ENCODE results near the gene MYB.

Gene MYB

DNA sequence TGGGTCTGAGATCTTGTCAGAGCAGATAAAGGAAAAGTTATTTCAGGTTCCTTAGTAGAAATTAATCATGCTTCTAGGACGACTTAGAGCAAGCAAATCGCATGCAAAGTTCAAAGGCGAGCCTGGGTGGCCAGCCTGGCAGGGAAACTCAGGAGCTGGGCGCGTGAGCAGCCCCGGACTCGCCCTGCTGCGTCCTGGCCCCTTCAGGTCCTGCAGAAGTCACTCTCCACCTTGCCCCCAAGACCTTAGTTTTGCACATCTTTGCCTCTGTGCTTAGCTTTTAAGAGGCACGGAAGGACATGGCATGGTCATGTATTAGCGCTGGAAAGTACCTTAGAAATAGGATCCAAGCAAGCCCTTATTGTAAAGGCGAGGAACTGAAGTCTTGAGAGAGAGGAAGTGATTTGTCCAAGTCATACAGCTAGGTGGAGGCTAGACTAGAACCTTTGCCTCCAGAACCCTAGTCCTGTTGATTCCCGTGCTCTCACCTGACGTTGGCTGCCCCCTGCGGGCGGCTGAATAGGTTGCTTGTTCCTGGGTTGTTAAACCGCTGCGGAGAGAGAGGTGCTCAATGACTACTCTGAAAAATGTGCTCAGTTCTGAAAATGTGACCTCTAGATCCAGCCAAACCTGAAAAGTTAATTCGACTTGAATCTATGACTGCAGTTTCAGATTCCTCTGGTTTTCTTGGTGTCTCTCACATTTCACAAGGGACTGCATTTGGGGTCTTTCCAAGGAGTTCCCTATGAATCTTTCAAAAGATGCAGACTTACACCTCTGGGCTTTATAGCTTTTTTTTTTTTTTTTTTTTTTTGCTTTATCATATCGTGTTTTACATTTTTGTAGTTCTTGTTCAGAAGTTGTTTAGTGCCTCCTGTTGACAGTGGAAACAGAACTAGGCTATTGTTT lies 2.7 kb downstream of the MYB start:
- peaks cover 5% of the 10 kb centered on the region for H3K4me1 ChIP-seq (ENCODE audit: control insufficient read depth, insufficient read depth, low read length)
- peaks cover 2% of the 10 kb centered on the region for H3K27me3 ChIP-seq (ENCODE audit: control insufficient read depth, insufficient read depth, low read length)
- H3K9ac ChIP-seq (ENCODE audit: low read length) = no peak overlapping the region
- no peak overlapping the region for H3K27ac ChIP-seq (ENCODE audit: low read depth, low read length)
- H3K4me3 ChIP-seq (ENCODE audit: low read length) = peak overlapping the region; percentile 56
- H3K36me3 ChIP-seq (ENCODE audit: control insufficient read depth, insufficient read depth, low read length) = no peaks in the 10 kb centered on the region

DNA sequence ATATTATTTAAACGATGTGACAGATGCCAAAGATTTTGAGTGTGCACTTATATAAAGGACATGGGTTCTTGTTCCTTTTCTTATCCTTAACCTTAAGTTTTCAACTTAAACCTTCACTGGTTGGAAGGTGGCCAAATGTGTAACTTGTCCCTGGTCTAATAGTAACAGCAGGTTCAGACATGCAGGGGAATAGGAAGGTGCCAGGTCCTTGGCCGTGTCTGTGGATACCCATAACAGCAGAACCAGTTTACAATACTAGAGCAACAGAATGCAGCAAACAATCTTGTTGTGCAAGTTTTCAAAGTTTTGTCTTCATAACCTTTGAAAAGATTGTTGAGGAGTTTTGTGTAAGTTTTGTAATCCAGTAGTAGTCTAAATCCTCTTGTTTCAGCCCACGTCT lies 4.4 kb downstream of the MYB start:
- Histone ChIP-seq H3K27ac (ENCODE audit: low read depth, low read length) (no peak overlapping the region), H3K9ac (ENCODE audit: low read length) (no peak overlapping the region), H3K27me3 (ENCODE audit: control insufficient read depth, insufficient read depth, low read length) (peaks cover 2% of the 10 kb centered on the region), H3K4me1 (ENCODE audit: control insufficient read depth, insufficient read depth, low read length) (peaks cover 5% of the 10 kb centered on the region), H3K4me3 (ENCODE audit: low read length) (no peak overlapping the region), H3K36me3 (ENCODE audit: control insufficient read depth, insufficient read depth, low read length) (no peaks in the 10 kb centered on the region)

- Histone ChIP-seq H3K4me1 (ENCODE audit: control insufficient read depth, insufficient read depth, low read length) (peaks cover 5% of the 10 kb centered on the region), H3K4me3 (ENCODE audit: low read length) (no peak overlapping the region), H3K36me3 (ENCODE audit: control insufficient read depth, insufficient read depth, low read length) (no peaks in the 10 kb centered on the region), H3K27ac (ENCODE audit: low read depth, low read length) (no peak overlapping the region), H3K27me3 (ENCODE audit: control insufficient read depth, insufficient read depth, low read length) (peaks cover 2% of the 10 kb centered on the region), H3K9ac (ENCODE audit: low read length) (no peak overlapping the region)
Measured at GRCh38 chr6:135186255-135186654, 5.1 kb downstream of the MYB start.

- Histone ChIP-seq H3K9ac (ENCODE audit: low read length) (no peak overlapping the region), H3K4me3 (ENCODE audit: low read length) (no peak overlapping the region), H3K4me1 (ENCODE audit: control insufficient read depth, insufficient read depth, low read length) (no peaks in the 10 kb centered on the region), H3K36me3 (ENCODE audit: control insufficient read depth, insufficient read depth, low read length) (no peaks in the 10 kb centered on the region), H3K27ac (ENCODE audit: low read depth, low read length) (no peak overlapping the region), H3K27me3 (ENCODE audit: control insufficient read depth, insufficient read depth, low read length) (peaks cover 2% of the 10 kb centered on the region)
Measured at GRCh38 chr6:135187372-135187771, 6.3 kb downstream of the MYB start.

GRCh38 chr6:135188718-135189117 lies 7.6 kb downstream of the MYB start:
- peaks cover 2% of the 10 kb centered on the region for H3K27me3 ChIP-seq (ENCODE audit: control insufficient read depth, insufficient read depth, low read length)
- no peaks in the 10 kb centered on the region for H3K36me3 ChIP-seq (ENCODE audit: control insufficient read depth, insufficient read depth, low read length)
- H3K9ac ChIP-seq (ENCODE audit: low read length) = no peak overlapping the region
- H3K27ac ChIP-seq (ENCODE audit: low read depth, low read length) = no peak overlapping the region
- H3K4me3 ChIP-seq (ENCODE audit: low read length) = no peak overlapping the region
- H3K4me1 ChIP-seq (ENCODE audit: control insufficient read depth, insufficient read depth, low read length) = no peaks in the 10 kb centered on the region

- Histone ChIP-seq H3K4me3 (ENCODE audit: low read length) (no peak overlapping the region), H3K4me1 (ENCODE audit: control insufficient read depth, insufficient read depth, low read length) (no peaks in the 10 kb centered on the region), H3K27me3 (ENCODE audit: control insufficient read depth, insufficient read depth, low read length) (peaks cover 2% of the 10 kb centered on the region), H3K9ac (ENCODE audit: low read length) (no peak overlapping the region), H3K36me3 (ENCODE audit: control insufficient read depth, insufficient read depth, low read length) (no peaks in the 10 kb centered on the region), H3K27ac (ENCODE audit: low read depth, low read length) (no peak overlapping the region)
Measured at GRCh38 chr6:135189344-135189743, 8.2 kb downstream of the MYB start.

DNA sequence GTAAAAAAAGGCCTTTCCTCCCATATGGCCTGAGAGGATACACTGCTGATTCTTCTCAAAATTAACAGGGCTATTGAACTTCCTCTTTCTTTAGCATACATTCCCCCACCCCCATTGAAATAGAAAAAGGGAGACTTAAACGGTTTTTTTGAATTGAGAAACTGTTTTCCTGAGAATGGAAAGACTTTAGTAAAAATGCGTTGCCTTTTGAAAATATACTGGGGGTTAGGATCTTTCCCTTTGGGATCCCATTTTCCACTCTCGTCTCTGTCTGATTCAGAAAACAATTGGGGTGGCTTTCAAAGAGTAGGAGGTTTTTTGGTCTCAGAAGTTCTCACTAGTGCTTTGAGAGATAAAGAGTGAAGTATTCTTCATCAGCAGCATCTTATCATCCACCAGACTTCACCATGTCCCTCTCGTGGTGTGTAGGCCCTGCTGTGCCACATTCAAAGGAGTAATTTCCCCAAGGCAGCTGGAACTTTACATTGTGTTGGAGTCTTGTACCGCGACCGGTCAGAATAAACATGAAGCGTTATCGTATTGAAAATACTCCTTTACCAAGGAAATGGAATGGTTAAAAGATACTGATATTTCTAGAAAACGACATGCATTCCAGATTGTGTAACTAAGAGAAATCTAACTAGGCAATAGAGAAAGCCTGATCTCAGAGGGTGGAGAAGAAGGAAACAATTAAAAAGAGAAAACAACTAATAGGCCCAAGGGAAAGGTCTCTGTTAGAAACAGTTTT lies 10.6 kb downstream of the MYB start:
- no peak overlapping the region for H3K9ac ChIP-seq (ENCODE audit: low read length)
- H3K27ac ChIP-seq (ENCODE audit: low read depth, low read length) = no peak overlapping the region
- H3K4me1 ChIP-seq (ENCODE audit: control insufficient read depth, insufficient read depth, low read length) = no peaks in the 10 kb centered on the region
- H3K27me3 ChIP-seq (ENCODE audit: control insufficient read depth, insufficient read depth, low read length) = no peaks in the 10 kb centered on the region
- no peak overlapping the region for H3K4me3 ChIP-seq (ENCODE audit: low read length)
- H3K36me3 ChIP-seq (ENCODE audit: control insufficient read depth, insufficient read depth, low read length) = no peaks in the 10 kb centered on the region

DNA sequence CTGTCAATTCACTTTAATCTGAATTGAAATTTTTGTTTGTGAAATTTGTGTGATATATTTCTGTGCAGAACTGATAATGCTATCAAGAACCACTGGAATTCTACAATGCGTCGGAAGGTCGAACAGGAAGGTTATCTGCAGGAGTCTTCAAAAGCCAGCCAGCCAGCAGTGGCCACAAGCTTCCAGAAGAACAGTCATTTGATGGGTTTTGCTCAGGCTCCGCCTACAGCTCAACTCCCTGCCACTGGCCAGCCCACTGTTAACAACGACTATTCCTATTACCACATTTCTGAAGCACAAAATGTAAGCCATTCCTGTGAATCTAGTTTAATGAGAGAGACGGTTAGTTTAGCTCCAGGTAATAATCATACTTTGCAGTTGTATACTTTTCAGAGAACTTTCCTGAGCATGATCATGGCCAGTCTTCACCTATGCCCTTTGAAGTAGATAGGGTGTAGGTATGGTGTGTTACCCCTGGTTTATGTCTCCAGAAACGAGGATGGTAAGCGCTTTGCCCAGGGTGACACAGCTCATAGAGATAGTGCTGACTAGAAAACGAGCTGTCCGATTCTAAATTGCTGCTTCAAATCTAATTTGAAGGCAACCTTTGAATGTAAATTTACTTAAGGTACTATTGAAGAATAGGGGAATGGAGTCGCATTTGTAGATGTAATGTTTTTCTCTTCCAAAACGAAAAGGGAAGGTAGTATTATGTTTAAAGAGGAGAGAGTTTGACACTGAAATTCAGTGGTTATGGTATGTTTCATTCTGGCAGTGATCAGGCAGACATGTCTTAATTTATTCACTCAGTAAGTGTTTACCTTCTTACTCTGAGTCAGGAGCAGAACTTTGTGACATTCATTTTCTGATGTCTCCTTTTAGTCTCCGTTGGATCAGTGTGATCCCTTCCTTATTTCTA lies 11.4 kb downstream of the MYB start:
- H3K9ac ChIP-seq (ENCODE audit: low read length) = no peak overlapping the region
- H3K27me3 ChIP-seq (ENCODE audit: control insufficient read depth, insufficient read depth, low read length) = no peaks in the 10 kb centered on the region
- no peaks in the 10 kb centered on the region for H3K36me3 ChIP-seq (ENCODE audit: control insufficient read depth, insufficient read depth, low read length)
- no peak overlapping the region for H3K4me3 ChIP-seq (ENCODE audit: low read length)
- no peaks in the 10 kb centered on the region for H3K4me1 ChIP-seq (ENCODE audit: control insufficient read depth, insufficient read depth, low read length)
- H3K27ac ChIP-seq (ENCODE audit: low read depth, low read length) = no peak overlapping the region

DNA sequence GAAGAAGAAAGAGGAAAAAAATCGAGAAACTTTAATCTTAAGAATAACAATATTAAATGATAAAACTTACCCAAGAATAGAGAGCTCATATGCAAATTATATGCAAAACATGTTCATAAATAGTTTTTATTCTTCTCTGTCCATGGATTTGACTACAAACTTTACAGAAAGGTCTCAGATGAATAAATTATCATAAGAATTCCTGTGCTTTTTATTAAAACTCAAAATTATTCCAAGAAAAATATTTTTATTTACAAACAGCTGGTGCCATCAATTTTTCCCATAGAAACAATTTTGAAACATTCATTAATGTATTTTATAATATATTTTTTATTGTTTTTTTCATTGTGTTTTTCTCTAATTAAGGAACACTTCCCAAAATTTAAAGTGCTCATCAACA lies 12.1 kb downstream of the MYB start:
- Histone ChIP-seq H3K27me3 (ENCODE audit: control insufficient read depth, insufficient read depth, low read length) (no peaks in the 10 kb centered on the region), H3K27ac (ENCODE audit: low read depth, low read length) (no peak overlapping the region), H3K36me3 (ENCODE audit: control insufficient read depth, insufficient read depth, low read length) (no peaks in the 10 kb centered on the region), H3K4me1 (ENCODE audit: control insufficient read depth, insufficient read depth, low read length) (no peaks in the 10 kb centered on the region), H3K4me3 (ENCODE audit: low read length) (no peak overlapping the region), H3K9ac (ENCODE audit: low read length) (no peak overlapping the region)

GRCh38 chr6:135195041-135195440 lies 13.9 kb downstream of the MYB start:
- Histone ChIP-seq H3K4me1 (ENCODE audit: control insufficient read depth, insufficient read depth, low read length) (no peaks in the 10 kb centered on the region), H3K27ac (ENCODE audit: low read depth, low read length) (no peak overlapping the region), H3K27me3 (ENCODE audit: control insufficient read depth, insufficient read depth, low read length) (no peaks in the 10 kb centered on the region), H3K9ac (ENCODE audit: low read length) (no peak overlapping the region), H3K4me3 (ENCODE audit: low read length) (no peak overlapping the region), H3K36me3 (ENCODE audit: control insufficient read depth, insufficient read depth, low read length) (no peaks in the 10 kb centered on the region)

- Histone ChIP-seq H3K4me1 (ENCODE audit: control insufficient read depth, insufficient read depth, low read length) (no peaks in the 10 kb centered on the region), H3K27me3 (ENCODE audit: control insufficient read depth, insufficient read depth, low read length) (no peaks in the 10 kb centered on the region), H3K36me3 (ENCODE audit: control insufficient read depth, insufficient read depth, low read length) (peaks cover 3% of the 10 kb centered on the region), H3K9ac (ENCODE audit: low read length) (no peak overlapping the region), H3K27ac (ENCODE audit: low read depth, low read length) (no peak overlapping the region), H3K4me3 (ENCODE audit: low read length) (no peak overlapping the region)
Measured at GRCh38 chr6:135195522-135195921, 14.4 kb downstream of the MYB start.
